Testis (tissue), 3 donors: Measurements from ENCODE around the gene ZNF362. TPM values are rescaled to one million over a fixed set of nuclear protein-coding genes. Genes with fewer than 3 reads are reported as not detected.

Source experiments
- DNase-seq: peaks from one replicate; pipeline ENCODE4 v3.0.0-alpha.2; 2019
- H3K27ac ChIP-seq, 2 donors: fragments of 200-600 bp; sonication (generic); one replicate each; pipeline ENCODE4 v1.5.1; 2019
- H3K27me3 ChIP-seq: fragments of 200-600 bp; sonication (generic); one replicate; pipeline ENCODE4 v1.5.1; 2019
- H3K36me3 ChIP-seq: fragments of 200-600 bp; sonication (generic); one replicate; pipeline ENCODE4 v1.5.1; 2017; ENCODE audit warnings: low read depth; ENCODE audit errors: missing control alignments
- H3K4me1 ChIP-seq: fragments of 200-600 bp; sonication (generic); one replicate; pipeline ENCODE4 v1.5.1; 2019
- H3K4me3 ChIP-seq, 2 donors: fragments of 200-600 bp; sonication (generic); one replicate each; pipeline ENCODE4 v1.5.1; 2017 to 2019
- H3K9me3 ChIP-seq: fragments of 200-600 bp; sonication (generic); one replicate; pipeline ENCODE4 v1.5.1; 2017
- POLR2A ChIP-seq: fragments of 450-650 bp; IDR thresholded peaks from one replicate; pipeline ENCODE4 v1.6.1; 2017; ENCODE audit warnings: antibody characterized with exemption, mild to moderate bottlenecking, moderate library complexity
- WGBS, 2 donors: methylation state at CpG; one replicate each; pipeline ENCODE4 v1.1.5; 2018; 5-methylcytosine and 5-hydroxymethylcytosine counted together
- intact Hi-C: fragments of 100-400 bp; cut with DNase I; formaldehyde crosslinking; loops from one replicate; pipeline ENCODE4 v1.15.1; 2023; ENCODE audit warnings: low total_unique reads
- polyA plus RNA-seq: library from polyadenylated mRNA; stranded (reverse); fragments of 350-450 nt; fragmentation: Illumina TruSeq; extraction: RNeasy Lipid Tissue Mini Kit (QIAGEN cat#74804); gene quantifications from one replicate; pipeline ENCODE4 v1.2.3, GENCODE V29; 2014; ENCODE audit warnings: low read depth, low replicate concordance; ENCODE audit not compliant: insufficient read depth
- total RNA-seq, 2 donors: library from RNA; depleted of rRNA; stranded (reverse); fragments of >200 nt; gene quantifications; one replicate each; pipeline ENCODE4 v1.2.3, GENCODE V29; 2016
- TF ChIP-seq, protein P1 (sequence below), 3 experiments: fragments of 450-650 bp in 2 of 3; fragments of 200-600 bp in 1 of 3; sonication (generic) in 1 of 3; IDR thresholded peaks; one replicate each; pipeline ENCODE4 v1.5.1; 2016 to 2019; ENCODE audit warnings: antibody characterized with exemption in 3 of 3, mild to moderate bottlenecking in 2 of 3, moderate library complexity in 1 of 3

ZNF362 gene
- total and polyA plus RNA-seq, 3 donors from 2014 or later, result 16.3 to 28.6 (median 26.6) TPM

DNA sequence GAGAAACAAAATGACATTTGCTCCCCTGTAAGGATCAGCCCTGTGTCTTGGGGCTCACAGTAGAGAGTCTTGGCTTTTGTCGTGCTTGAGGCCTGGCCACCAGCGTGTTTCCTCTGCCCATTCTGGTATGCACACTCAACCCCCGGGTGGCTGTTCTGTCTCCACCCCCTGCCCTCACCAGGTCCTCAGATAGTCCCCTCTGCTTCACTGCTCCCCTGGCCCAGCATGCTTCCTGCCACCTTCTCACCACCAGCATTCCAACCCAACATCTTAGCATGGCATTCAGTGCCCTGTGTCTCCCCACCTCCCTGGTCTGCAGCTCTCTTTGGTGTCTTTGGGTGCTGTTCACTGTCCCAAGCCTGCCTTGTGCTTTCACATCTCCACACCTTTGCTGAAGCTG, 16.2 kb downstream of the ZNF362 start:
- no peaks in the 10 kb centered on the region for H3K9me3 ChIP-seq
- 58 to 77% methylated on average over 3 of the region's 3 CpGs for WGBS, 2 donors
- peaks cover 19% of the 10 kb centered on the region for H3K4me1 ChIP-seq
- TF ChIP-seq, protein P1, sequence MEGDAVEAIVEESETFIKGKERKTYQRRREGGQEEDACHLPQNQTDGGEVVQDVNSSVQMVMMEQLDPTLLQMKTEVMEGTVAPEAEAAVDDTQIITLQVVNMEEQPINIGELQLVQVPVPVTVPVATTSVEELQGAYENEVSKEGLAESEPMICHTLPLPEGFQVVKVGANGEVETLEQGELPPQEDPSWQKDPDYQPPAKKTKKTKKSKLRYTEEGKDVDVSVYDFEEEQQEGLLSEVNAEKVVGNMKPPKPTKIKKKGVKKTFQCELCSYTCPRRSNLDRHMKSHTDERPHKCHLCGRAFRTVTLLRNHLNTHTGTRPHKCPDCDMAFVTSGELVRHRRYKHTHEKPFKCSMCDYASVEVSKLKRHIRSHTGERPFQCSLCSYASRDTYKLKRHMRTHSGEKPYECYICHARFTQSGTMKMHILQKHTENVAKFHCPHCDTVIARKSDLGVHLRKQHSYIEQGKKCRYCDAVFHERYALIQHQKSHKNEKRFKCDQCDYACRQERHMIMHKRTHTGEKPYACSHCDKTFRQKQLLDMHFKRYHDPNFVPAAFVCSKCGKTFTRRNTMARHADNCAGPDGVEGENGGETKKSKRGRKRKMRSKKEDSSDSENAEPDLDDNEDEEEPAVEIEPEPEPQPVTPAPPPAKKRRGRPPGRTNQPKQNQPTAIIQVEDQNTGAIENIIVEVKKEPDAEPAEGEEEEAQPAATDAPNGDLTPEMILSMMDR (IDR thresholded peaks at IDR 0.05), result no peak
- TF ChIP-seq POLR2A, result no peak
- DNase-seq, result no peak
- H3K4me3 ChIP-seq, result no peak overlapping the region
- intact Hi-C loops, result no loop called here
- no peak overlapping the region for H3K27ac ChIP-seq
- H3K36me3 ChIP-seq, result no peaks in the 10 kb centered on the region
- H3K27me3 ChIP-seq, result no peaks in the 10 kb centered on the region

DNA sequence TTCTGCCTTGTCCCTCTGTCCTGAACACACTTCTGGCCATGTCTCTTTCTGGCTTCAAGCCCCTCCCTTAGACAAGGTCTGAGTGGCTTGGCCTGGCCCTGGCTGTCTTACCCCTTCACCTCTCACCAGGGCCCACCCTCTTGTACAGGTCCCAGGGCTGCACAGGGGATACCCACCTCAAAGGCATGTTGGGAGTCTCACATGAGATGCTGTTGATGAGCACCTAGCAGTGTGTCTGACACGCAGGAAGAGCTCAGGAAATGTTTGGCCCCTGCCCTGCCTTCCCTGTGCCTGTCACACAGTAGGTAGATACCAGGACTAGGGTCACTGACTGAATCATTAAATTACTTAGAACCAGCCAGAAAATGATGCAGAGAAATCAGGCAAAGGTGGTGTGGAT, 16.6 kb downstream of the ZNF362 start:
- peaks cover 19% of the 10 kb centered on the region for H3K4me1 ChIP-seq
- no peak overlapping the region for H3K4me3 ChIP-seq
- 67 to 86% methylated on average over 1 of the region's 1 CpG for WGBS, 2 donors
- intact Hi-C loops, result no loop called here
- TF ChIP-seq, protein P1 (IDR thresholded peaks at IDR 0.05), result no peak
- no peak for TF ChIP-seq POLR2A
- DNase-seq, result no peak
- H3K9me3 ChIP-seq, result no peaks in the 10 kb centered on the region
- H3K27ac ChIP-seq, result no peak overlapping the region
- no peaks in the 10 kb centered on the region for H3K36me3 ChIP-seq
- no peaks in the 10 kb centered on the region for H3K27me3 ChIP-seq

DNA sequence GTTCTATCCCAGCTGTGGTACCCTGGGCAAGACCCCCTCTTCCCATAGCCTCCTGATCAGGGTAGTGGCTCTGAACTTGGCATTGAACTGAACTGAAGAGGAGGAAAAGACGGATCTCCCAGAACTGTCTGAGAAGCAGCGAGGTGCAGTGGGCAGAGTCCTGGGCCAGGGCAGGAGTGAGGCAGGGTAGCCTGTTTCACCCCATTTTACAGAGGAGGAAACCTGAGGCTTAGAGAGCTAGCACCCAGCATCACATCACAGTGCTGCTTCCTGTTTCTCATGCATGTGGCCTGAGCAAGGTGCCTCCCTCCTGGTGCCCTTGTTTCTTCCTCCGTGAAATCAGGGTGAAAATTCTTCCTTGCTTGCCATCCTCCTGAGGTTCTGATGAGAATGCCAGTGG, 17.1 kb downstream of the ZNF362 start:
- DNase-seq, result no peak
- Histone ChIP-seq H3K4me3 (no peak overlapping the region), H3K4me1 (peaks cover 19% of the 10 kb centered on the region), H3K27me3 (no peaks in the 10 kb centered on the region), H3K9me3 (no peaks in the 10 kb centered on the region), H3K27ac (no peak overlapping the region), H3K36me3 (no peaks in the 10 kb centered on the region)
- intact Hi-C loops, result no loop called here
- 78 to 82% methylated on average over 3 of the region's 3 CpGs for WGBS, 2 donors
- no peak for TF ChIP-seq POLR2A
- TF ChIP-seq, protein P1 (IDR thresholded peaks at IDR 0.05), result no peak

DNA sequence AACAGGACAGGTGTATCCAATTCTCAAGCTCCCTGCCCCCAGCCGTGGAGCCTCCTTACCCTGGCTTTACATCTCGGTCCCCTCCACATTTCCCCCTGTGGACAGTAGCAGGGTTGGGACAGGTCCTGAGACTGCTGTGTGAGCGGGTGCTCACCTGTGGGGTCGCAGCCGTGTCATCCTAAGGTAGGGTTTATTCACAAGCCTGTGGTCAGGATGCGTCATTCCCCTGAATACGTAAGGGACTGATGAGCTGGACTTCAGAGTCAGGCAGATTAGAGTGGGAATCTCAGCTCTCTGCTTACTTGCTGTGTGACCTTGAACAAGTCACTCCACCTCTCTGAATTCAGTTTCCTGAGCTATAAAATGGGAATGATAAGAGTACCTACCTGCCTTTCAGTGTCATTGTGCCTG, 17.7 kb downstream of the ZNF362 start:
- H3K4me3 ChIP-seq, result no peak overlapping the region
- WGBS, 2 donors, result 82 to 84% methylated on average over 7 of the region's 7 CpGs
- H3K4me1 ChIP-seq, result peaks cover 17% of the 10 kb centered on the region
- H3K9me3 ChIP-seq, result no peaks in the 10 kb centered on the region
- TF ChIP-seq, protein P1 (IDR thresholded peaks at IDR 0.05), result no peak
- TF ChIP-seq POLR2A, result no peak
- no peak overlapping the region for H3K27ac ChIP-seq
- intact Hi-C loops, result no loop called here
- no peak for DNase-seq
- no peaks in the 10 kb centered on the region for H3K36me3 ChIP-seq
- H3K27me3 ChIP-seq, result no peaks in the 10 kb centered on the region

DNA sequence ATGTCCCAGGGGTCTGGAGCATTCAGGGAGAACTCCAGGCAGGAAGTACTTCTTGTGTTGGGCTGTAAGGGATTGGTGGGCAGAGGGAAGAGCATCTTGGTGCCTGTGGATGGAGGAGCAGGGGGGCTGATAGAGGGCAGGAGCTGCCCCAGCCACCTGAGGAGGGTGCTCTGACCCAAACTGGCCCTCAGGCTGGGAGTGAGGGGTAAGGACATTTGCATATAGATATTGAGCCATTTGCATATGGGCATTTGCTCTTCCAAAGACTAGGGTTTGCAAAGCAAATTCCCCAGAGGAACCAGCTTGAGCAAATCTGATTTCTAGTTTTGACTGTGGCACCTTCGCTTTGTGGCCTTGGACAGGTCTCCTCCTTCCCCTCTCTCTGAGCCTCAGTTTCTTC, 18.2 kb downstream of the ZNF362 start:
- H3K9me3 ChIP-seq, result no peaks in the 10 kb centered on the region
- WGBS, 2 donors, result 83 to 100% methylated on average over 1 of the region's 1 CpG
- TF ChIP-seq, protein P1 (IDR thresholded peaks at IDR 0.05), result no peak
- no peak for TF ChIP-seq POLR2A
- intact Hi-C loops, result no loop called here
- peaks cover 13% of the 10 kb centered on the region for H3K4me1 ChIP-seq
- no peak overlapping the region for H3K27ac ChIP-seq
- no peaks in the 10 kb centered on the region for H3K36me3 ChIP-seq
- no peak overlapping the region for H3K4me3 ChIP-seq
- no peak for DNase-seq
- no peaks in the 10 kb centered on the region for H3K27me3 ChIP-seq
